CD1c-positive myeloid dendritic cell (primary cell): ENCODE data around the gene ANP32A.
"Not testable (repeated sequence)": the region's sequence is repeated elsewhere in the genome, so short reads cannot be mapped to it uniquely, and the experiment has no call there.

Source experiments
- DNase-seq: peaks from one replicate; pipeline ENCODE4 v3.0.0-alpha.2; 2016; ENCODE audit errors: extremely low spot score

ANP32A gene

DNA sequence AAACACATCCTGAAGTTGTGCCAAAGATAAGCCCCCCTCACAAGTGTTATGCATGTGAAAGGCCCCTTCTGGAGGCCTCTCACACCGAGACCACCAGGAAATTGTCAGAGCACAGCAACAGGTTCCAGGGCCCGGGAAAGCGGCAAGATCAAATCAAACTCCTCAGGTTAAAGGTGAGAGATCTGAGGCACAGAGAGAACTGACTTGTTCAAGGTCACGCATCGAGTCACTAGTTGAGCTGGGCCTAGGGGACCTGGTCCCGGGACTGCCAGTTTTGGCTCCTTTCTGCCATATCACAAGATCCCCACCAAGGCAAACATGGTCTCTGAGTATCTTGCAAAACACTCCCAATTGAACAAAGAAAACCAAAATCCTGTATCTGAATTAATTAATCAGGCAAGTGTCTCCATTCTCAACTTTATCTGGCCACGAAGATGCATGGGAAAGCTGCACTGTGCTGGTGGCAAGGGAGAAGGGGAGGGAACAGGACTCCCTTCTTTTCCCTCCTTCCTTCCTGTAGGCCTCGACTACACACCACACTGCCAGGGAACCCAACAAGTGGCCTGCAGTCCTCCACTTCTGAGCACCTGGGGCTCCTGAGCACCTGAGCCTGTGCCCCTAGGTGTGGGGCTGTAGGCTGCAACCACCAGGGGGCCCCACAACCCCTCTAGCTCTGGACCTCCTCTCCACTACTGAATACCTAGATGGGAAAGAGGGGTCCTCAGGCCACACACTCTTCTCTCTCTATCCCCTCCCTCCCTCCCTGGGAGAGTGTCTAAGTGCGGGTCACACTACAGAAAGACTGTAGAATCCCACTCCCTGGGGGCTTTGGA lies 37.3 kb downstream of the ANP32A start:
- peak; percentile 42 for DNase-seq

DNA sequence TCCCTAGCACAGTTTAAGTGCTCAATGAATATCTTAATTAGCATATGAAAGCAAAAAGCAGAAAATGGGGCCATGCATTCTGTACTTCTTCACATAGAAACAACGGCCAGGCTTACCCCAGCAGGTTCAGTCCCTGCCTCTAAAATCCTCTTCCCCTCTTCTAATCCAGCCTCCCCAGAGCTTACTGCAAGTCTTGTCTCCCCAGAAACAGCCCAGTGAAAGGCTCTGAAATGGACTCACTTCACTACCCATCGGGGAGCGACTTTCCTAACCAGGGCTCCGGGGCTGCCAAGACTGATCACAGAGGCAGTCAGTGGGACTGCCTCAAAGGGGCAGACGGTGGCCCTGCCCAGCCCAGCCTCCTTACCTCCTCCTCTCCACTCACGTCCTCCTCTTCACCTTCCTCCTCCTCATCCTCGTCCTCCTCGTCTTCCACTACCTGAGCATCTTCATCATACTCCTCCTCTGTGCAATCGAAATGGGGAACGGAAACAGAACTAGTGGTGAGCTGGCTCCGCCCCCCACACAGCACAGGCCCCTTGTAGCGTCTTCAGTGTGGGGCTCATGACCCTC lies 38.0 kb downstream of the ANP32A start:
- DNase-seq, result no peak

DNA sequence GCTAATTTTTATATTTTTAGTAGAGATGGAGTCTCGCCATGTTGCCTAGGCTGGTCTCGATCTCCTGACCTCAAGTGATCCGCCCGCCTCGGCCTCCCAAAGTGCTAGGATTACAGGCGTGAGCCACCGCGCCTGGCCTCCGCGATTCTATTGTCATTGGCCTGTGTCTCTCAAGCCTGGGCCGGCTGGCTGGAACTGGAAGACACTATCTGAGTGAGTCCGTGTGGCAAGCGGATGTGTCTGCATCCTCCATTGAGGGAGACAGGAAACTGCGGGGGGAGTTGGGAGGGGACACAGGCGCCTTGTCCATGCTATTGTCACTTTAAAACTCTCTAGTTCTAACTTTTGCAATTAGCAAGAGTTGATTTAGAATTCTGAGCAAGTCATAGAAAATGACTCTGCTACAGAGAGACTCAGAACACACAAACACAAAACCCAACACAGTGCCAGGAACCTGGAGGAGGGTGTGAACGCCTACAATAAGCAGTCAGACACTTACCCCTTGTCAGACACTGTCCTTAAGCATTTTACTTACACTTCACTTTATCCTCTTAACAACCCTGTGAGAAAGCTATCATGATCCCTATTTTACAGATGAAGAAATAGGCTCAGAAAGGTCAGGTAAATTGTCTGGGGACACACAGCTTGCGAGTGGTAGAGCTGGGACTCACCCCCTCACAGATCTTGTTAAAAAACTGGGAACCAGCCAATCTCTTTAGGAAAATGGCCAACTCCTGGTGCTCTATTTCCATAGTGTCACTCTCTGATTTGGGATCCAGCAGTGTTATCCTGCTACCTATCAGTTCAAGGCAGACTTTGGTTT lies 38.7 kb downstream of the ANP32A start:
- DNase-seq, result peak; percentile 42

DNA sequence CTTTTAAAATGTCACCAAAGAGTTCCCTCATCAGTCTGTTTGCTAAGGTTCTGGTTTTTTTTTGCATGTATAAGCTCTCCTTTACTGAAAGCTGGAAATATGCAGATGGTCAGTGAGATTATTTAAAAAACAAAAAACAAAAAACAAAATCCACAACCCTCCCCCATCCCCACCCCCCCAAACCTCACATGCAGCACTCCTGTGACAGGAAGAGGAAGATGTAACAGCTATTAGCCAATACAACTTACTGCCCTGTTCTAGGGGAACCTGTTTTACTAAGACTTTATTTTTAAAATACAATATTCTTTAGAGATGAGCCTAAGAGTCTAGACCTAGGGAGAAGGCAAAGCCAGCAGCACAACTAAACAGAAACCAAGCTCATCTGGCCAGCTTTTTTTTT lies 39.5 kb downstream of the ANP32A start:
- DNase-seq, result peak; percentile 24

DNA sequence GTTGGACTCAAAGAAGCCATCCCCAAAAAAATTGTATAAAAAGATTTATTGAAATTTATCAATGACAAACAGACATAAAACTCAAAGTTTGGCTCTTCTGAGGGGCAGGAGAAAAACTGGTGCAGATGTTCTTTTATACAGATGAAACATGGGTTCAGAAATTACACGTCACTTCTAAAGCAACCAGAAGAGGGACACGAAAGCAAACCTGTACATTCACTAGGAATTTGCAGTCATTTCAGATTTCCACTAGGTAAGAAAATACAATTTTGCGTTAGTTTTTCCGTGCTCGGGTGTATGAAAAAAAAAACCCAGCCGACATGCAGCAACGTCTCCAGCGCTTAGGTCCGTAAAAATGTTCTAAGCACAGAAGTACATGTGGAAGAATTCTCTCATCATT lies 41.8 kb downstream of the ANP32A start:
- no peak for DNase-seq

DNA sequence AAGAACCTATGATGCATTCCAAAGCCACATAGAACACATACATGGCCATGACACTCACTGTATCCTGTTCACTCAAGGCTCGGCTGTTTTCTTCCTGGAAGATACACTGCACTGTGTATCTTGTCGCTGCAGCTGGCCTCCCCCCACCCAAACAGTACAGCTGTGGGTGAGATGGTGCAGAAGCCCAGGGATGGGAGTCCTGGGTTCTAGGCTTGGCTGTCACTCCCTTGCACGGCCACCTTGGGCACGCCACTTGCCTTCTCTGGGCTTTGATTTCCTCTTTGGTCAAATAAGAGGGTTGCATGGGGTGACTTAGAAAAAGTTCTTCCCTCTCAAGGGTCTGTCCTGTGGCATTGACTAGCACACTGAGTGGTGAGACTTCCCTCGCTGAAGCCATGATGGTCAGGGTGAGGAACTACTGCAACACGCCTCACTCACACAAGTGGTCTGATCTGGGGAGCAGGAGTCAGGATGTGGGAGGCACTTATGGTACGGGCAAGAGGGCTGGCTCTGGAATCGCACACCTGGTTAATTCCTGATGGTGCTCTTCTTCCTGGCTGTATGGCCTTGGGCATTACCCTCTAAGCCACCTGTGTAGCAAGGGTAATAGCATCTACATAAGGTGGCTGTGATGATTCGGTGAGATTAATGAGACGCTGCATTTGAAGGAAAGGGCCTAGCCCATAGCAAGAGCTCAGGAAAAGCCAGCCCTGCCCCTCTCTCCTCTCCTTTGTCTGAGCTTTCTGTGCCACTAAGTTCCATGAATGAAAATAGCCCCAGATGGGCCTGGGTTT lies 44.0 kb downstream of the ANP32A start:
- DNase-seq, result no peak

DNA sequence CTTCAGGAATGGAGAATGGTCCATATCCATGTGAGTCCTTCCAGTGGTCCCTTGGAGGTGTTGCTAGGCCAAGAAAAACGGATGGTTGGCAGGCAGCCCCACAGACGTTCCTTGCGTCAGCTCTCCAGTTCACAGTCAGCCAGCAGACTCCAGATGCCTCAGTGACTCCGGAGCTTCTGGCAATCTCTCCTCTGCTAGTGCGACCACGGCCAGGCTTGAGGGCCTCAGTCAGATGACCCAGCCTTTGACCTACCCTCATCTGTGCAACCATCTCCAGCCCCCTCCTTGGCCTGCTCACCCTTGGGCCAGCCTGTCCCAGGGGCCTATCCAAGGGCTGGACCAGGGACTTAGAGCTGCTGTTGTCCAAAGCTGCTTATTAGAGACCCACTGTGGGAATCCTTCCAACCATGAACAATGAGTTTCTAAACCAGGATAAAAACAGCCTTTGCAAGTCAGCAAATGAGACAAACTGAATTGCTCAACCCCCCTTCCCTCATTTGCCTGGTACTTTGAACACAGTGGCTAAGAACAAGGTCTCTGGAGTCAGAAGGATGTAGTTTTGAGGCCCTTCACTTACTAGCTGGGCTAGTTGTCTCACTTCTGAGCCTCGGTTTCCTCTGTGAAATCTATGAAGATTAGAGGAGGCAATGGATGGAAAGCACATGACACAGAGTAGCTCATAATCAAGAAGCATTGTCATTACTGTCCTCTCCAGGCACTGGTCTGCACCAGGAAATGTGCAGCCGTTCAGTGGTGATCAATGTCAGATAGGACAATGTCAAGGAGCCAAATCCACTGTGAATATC lies 44.8 kb downstream of the ANP32A start:
- DNase-seq, result no peak

DNA sequence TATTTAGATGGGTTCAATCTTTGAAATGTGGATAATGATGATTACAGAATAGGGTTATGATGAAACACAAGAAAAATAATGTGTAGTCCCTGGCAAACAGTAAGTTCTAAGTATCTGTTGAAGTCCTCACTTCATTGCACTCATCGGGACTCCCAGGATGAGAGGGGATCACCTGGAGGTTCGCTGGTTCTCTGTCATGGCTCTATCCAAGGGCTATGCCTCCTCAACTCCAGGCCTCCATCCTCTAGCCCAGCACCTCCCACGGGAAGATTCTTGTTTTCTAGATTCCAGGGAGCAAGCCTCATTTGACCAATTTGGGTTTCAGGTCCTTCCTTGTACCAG lies 45.5 kb downstream of the ANP32A start:
- DNase-seq, result no peak

DNA sequence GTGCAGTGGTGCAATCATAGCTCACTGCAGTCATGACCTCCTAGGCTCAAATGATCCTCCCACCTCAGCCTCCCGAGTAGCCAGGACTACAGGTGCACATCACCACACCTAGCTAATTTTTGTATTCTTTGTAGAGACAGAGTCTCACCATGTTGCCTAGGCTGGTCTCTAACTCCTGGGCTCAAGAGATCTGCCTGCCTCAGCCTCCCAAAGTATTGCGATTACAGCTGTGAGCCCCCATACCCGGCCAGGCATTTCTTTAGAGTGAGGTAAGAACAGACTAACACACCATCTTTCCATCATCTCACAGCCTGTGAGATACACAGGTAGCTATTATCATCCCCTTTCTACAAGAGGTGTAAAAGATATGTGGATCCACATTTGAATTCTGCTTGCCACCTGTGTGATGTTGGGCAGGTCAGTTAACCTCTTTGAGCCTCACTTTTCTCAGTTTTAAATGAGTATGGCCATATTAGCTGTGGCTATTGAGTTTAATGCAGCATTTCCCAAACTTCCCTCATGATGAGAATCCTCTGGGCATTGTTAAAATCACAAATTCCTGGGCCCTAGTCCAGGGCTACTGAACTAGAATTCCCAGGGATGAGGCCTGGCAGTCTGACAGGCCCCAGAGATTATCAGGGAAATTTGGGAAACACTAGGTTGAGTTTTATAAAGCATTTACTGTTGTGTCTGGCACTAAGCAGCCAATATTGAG lies 46.0 kb downstream of the ANP32A start:
- DNase-seq, result no peak

DNA sequence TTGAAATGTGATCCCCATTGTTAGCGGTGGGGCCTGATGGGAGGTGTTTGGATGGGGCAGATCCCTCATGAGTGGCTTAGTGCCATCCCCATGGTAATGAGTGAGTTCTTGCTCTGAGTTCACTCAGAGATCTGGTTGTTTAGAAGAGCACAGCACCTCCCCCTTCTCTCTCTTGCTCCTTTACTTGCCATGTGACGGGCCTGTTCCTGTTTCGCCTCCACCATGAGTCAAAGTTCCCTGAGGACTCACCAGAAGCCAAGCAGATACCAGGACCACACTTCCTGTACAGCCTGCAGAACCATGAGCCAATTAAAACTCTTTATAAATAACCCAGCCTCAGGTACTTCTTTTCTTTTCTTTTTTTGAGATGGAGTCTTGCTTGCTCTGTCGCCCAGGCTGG lies 46.6 kb downstream of the ANP32A start:
- DNase-seq, result no peak

DNA sequence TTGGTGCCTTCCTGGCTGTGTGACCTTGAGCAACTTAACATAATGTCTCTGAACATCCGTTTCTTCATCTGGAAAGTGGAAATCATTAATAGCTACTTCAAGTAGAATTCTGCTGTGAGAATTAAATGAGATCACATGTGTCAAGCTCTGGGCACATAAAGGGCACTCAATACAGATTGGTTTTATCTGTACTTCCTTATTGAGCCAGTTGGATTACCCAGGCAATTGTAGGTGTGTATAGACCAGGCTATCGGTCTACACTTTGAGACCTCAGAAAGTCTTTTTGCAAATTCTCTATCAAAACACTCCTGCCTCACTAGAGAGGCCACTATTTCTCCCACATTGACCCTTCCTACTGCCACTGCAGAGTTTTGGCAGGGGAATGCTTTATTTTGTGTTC lies 47.7 kb downstream of the ANP32A start:
- no peak for DNase-seq

DNA sequence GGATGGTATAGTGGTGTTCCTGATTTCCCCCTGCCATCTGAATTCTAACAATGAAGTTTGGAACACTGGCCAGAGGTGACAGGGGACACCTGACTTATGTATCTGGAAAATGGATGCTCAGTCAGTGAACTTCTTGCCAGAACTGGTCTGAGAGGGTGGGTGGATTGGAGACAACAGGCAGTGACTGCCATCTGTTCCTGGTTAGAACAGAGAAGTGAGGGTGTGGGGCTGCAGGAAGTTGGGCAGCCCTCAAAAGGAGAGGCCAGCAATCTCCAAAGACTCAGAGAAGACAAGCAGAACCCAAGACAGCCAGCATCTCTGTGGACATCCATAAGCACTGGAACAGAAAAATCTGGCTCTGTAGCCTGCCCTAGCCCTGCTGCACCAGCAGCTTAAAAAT lies 50.5 kb downstream of the ANP32A start:
- DNase-seq, result no peak

DNA sequence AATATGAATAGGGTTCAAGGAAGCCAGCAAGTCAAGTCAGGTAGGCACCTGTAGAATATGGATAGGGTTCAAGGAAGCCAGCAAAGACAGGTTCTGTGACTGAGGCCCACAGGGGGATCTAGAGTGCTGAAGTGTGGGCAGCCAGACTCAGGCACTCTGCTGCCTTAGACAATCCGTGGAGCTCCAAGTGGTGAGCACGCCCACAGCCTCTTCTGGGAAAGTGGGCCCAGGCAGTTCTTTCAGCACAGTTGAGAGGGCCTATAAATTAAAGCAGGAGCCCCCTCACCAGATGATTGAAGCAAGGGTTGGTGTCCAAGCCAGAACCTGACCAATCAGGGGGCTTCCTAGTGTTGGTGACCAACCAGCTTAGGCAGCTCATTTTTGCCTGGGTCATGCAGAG lies 51.0 kb downstream of the ANP32A start:
- no peak for DNase-seq

DNA sequence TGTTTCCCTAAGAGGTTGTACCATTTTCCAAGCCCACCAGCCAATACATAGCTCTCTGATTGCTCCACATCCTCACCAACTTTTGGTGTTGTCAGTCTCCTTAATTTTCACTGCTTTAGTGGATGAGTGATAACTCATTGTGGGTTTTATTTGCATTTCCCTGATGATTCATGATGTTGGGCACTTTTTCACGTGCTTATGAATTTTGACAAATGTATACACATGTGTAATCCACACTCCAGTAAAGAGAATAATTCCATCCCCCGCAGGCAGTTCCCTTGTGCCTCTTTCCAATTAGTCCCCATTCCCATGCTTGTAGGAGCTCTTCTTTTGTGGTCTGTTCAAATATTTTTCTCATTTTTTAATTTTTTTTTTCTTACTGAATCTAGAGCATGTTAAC lies 52.4 kb downstream of the ANP32A start:
- no peak for DNase-seq

DNA sequence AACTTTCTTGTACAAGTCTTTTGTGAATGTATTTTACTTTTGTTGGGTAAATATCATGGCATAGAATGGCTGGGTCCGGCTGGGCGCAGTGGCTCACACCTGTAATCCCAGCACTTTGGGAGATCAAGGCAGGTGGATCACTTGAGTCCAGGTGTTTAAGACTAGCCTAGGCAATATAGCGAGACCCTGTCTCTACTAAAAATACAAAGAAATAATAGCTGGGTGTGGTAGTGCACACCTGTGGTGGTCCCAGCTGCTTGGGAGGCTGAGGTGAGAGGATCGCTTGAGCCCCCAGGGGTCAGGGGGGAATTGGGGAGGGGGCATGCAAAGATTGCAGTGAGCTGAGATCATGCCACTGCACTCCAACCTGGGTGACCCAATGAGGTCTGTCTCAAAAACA lies 52.9 kb downstream of the ANP32A start:
- DNase-seq, result no peak

DNA sequence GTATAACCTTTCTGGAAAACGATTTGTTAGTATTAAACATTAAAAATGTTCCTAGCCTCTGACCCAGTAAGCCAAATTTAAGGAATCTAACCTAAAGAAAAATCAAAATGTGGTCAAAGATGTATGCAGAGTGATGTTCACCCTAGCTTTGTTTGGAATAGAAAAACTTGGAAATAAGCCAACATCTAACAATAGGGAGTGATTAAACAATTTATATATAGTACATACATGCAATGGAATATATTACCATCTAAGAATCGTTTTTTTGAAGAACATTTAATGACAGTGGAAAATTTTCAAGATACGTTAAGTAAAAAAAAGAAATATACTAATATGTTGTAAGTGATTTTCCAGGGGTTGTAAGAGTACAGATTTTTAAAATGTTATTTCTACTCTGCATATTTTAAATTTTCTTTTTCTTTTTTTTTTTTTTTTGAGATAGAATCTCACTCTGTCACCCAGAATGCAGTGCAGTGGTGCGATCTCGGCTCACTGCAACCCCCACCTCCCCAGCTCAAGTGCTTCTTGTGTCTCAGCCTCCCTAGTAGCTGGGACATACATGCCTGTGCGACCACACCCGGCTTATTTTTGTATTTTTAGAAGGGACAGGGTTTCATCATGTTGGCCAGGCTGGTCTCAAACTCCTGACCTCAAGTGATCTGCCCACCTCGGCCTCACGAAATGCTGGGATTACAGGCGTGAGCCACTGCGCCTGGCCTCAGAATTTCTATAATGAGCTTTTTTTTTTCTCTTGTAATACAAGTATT lies 54.9 kb downstream of the ANP32A start:
- no peak for DNase-seq

DNA sequence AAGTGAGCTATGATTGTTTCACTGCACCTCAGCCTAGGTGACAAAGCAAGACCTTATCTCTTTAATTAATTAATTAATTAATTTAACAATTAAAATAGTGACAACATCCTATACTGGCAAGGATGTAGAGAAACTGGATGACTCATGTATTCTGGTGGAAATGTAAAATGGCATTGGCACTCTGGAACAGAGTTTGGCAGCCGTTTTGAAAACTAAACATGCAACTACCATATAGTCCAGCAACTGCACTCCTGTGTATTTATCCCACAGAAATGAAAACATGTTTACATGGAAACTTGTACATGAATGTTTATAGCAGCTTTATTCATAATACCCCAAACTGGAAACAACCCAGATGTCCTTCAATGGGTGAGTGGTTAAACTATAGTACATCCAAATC lies 56.6 kb downstream of the ANP32A start:
- DNase-seq, result no peak

DNA sequence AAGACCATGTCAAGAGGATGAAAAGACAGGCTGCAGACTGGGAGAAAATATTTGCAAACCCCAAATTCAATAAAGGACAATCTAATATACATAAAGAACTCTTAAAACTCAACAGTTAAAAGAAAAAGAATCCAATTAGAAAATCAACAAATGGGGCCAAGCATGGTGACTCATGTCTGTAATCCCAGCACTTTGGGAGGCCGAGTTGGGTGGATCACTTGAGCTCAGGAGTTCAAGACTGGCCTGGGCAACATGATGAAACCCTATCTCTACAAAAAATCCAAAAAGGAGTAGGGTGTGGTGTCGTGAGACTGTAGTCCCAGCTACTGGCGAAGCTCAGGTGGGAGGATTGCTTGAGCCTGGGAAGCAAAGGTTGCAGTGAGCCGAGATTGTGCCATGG lies 57.6 kb downstream of the ANP32A start:
- no peak for DNase-seq

DNA sequence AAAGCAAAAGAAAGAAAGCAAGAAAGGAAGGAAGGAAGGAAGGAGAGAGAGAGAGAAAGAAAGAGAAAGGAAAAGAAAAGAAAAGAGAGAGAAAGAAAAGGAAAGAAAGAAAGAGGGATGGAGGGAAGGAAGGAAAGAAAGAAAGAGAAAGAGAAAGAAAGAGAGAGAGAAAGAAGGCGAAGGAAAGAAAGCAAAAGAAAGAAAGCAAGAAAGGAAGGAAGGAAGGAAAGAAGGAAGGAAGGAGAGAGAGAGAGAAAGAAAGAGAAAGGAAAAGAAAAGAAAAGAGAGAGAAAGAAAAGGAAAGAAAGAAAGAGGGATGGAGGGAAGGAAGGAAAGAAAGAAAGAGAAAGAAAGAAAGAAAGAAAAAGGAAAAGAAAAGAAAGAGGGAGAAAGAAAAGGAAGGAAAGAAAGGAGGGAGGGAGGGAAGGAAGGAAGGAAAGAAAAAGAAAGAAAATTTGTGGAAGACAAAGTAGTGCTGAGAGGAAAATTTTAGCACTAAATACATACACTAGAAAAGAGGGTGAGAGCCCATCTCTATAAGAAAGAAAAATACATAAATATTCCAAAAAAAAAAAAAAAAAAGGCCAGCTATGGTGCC lies 60.6 kb downstream of the ANP32A start:
- DNase-seq, result not testable (repeated sequence)
